ENCODE measurements around the gene MAP1A. TPM values are rescaled to one million over a fixed set of nuclear protein-coding genes. Genes with fewer than 3 reads are reported as not detected.

Gene MAP1A
- 1 to 10 TPM; 1.9 to 7.4 TPM for total RNA-seq
- long read RNA-seq, partial matches to known transcripts, result 1 of 1 reads
- long read RNA-seq, other reads (novel, unspliced or antisense), result 0 of 1 reads

DNA sequence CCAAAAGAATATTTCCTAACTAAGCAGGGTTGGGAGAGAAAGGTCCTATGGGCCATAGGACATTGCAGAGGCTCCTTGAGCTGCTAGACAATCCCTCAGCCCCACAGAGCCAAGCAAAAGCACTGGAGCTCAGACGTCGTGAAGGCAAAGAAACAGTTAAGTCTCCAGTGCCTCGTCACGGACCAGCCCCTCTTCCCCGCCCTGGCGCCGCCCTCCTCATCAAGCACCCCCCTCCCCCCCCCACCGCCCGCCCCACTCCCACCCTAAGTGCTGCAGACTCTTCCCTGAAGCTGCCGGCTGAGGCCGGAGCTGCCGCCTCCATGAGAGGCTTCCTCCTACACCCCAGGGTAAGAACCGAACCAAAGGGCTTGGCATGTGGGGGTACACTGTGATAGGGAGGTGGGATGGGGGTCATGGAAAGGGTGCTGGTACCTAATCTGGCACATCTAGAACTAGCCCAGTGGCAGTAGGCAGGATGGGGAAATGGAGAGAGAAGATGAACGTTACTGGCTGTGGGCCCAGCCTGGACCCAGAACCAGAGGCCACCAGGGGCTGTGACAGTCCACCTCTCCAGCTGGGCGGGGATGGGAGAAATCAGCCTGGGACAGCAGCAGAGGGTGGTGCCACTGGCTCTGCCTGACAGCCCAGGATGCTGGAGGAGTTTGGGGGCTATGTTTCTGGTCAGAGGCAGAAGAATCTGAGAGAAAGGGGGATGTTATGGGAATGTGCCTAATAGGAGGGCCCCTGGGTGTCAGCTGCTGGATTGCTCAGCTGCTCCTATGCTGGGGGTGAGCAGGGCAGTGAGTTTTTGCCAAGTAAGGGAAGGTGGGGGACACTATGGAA, at the start of gene MAP1A:
MAP1A (plus strand) TSS at position 255 of the 843 bp plus-strand sequence. CDS start 3,866 bp downstream, outside the sequence.
- intact Hi-C loops (cut with DNase I, micrococcal nuclease), result no loop called here
- DNase-seq (peak; percentile 41 to 47), ATAC-seq (peak; percentile 49)

DNA sequence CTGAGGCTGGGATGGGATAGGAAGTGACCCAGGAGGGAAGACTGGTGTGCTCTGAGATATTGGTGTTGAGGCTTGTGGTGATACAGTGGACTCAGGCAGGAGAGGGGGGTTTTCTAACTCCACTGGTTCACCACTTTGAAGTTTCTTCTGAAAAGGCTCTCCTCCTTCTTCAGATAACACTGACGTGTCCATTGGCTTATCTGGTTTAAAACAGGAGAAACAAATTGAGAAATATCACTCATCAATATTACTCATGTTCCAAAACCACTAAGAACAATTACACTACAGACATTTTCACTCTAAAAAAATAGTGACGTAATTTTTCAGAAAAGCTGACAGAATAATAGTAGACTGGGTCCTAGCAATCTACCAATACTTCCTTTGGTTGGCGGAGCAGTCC, 47.5 kb upstream of the MAP1A start:
- no peak for DNase-seq
- no peak for ATAC-seq
- intact Hi-C loops (cut with DNase I, micrococcal nuclease), result no loop called here

DNA sequence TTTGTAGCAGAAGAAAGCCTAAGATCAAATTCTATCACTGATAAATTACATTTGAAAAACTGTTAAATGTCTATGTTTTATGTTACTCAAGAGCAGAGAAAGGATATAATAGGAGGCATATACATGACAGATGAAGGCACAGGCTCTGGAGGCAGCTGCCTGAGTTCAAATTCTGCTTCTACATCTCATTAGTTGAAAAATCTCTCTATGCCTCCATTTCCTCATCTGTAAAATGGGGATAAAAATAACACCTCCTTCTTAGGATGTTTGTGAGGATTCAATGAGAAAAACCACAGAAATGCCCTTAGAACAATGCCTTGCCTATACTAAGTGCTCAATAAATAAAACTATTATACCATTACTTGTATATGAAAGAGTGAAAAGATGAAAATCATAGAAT, 45.4 kb upstream of the MAP1A start:
- intact Hi-C loops (cut with DNase I, micrococcal nuclease), result no loop called here
- ATAC-seq, result no peak
- DNase-seq, result no peak

DNA sequence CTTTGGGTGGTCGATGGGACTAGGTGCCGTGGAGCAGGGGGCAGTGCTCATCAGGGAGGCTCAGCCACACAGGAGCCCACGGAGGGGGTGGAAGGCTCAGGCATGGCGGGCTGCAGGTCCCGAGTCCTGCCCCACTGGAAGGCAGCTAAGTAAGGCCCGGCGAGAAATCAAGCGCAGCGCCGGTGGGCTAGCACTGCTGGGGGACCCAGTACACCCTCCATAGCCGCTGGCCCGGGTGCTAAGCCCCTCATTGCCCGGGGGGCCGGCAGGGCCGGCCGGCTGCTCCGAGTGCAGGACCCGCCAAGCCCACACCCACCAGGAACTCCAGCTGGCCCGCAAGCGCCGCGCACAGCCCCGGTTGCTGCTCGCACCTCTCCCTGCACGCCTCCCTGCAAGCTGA, 43.5 kb upstream of the MAP1A start:
- ATAC-seq, result no peak
- intact Hi-C loops (cut with DNase I, micrococcal nuclease), result no loop called here

DNA sequence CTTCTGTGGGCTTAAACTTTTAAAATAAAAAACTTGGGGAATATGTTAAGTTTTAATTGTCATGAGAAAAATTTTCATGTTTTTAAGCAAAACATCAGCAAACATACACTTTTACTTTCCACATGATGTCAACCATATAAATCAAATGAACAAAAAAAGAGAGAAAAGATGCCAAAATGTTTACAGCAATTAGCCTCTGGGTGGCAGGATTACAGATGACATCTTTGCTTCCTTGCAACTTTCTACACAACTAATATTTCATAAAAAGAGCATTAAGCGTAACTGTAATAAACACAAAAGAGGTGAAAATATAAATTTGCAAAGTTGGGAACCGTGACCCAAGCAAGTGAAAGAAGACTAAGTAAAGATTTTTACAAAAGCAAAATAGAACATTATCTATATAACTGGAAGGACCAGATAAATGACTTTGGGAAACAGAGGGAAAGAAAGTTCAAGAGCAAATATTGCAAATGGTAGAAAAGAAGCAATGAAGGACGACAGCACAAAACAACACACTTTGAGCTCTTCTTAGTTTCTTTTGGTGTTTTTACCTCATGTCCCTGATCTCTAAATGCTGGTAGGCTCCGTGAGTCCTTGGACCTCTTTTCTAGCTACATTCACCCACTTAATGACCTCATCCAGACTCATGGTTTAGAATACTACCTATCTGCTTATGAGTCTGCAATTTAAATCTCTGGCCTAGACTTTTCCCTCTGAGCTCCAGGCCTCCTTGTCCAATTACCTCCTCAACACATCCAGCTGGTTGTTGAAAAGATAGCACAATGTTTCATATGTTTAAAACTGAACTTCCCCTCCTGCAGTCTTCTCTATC, 33.9 kb upstream of the MAP1A start:
- no peak for DNase-seq
- intact Hi-C loops (cut with DNase I, micrococcal nuclease), result no loop called here
- ATAC-seq, result no peak

More for the DNA sequence above, 43.5 kb upstream of the MAP1A start:
- DNase-seq, result no peak

DNA sequence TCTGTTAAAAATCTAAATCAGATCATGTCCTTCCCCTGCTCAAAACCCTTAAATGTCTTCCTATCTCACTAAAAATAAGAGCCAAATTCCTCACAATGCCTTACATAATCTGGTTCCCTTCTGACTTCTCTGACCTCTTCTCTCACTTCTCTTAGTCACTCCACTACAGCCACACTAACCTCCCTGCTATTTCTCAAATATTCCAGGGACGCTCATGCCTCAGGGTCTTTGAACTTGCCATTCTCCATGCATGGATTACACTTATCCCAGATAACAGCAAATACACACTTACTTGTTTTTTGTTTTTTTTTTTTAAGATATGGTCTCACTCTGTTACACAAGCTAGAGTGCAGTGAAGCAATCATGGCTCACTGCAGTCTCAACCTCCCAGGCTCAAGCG, 33.0 kb upstream of the MAP1A start:
- no peak for ATAC-seq
- DNase-seq, result no peak
- intact Hi-C loops (cut with DNase I, micrococcal nuclease), result no loop called here

DNA sequence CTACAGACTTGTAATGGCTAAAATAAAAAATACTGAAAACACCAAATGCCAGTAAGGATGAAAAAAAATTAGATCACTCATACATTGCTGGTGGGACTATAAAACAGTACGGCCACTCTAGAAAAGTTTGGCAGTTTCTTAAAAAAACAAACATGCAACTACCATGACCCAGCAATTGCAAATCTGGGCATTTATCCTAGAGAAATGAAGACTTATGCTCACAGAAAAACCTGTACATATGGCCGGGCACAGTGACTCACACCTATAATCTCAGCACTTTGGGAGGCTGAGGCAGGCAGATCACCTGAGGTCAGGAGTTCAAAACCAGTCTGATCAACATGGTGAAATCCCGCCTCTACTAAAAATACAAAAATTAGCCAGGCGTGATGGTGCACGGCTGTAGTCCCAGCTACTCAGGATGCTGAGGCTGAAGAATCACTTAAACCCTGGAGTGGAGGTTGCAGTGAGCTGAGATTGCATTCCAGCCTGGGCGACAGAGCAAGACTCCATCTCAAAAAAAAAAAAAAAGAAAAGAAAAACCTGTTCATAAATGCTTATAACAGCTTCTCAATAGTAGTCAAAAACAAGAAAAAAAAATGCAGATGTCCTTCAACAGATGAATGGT, 30.0 kb upstream of the MAP1A start:
- intact Hi-C loops (cut with DNase I, micrococcal nuclease), result no loop called here
- DNase-seq (no peak), ATAC-seq (no peak)

DNA sequence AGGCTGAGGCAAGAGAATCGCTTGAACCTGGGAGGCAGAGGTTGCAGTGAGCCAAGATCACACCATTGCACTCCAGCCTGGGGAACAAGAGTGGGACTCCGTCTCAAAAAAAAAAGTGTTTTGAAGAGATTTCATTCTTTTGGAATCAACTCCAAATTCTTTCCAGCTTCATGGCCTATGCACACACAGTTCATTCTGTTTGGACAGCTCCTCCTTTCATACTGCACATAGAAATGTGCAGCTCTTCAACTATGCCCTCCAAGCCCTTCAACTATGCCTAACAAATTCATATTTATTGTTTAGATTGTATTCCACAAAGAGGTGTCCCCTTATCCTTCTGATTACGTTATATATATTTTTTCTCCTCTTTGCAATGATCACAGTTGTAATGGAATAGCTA, 28.6 kb upstream of the MAP1A start:
- DNase-seq, result no peak
- intact Hi-C loops (cut with DNase I, micrococcal nuclease), result no loop called here
- ATAC-seq, result no peak

DNA sequence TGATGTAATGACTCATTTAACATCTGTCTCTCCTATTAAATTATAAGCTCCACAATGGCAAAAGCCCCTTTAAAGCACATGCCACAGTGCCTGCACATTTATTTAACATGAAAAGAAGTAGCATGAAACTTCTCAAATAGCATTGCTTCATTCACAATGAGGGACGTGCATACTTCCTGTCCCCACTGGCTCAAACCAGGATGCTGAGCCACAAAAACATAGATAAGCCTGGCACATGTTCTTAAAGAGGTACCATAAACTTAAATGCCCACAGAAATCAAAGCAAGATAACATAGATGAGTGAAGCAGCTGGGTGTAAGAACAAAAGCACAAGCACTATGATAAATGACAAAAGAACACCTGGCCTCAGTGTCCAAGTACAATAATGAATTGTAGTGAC, 28.2 kb upstream of the MAP1A start:
- intact Hi-C loops (cut with DNase I, micrococcal nuclease), result no loop called here
- no peak for DNase-seq

DNA sequence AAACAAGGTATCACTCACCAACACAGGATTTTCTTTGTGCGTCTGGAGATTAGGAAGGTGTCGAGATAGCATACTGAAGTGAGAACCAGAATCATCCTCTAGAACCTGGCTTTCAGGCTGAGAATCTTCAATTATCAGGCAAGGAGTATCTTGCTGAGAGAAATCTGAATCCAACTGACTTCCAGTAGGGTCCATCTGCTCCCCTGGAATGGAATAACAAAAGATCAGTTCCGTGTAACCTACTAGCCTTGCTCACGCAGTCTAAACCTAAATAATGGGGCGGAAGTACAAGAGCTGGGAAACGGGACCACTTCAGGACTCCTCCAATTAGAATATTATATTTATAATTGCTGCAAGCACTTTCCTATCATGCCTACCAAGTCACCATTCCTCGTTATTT, 25.1 kb upstream of the MAP1A start:
- DNase-seq (no peak), ATAC-seq (no peak)
- intact Hi-C loops (cut with DNase I, micrococcal nuclease), result no loop called here

More for the DNA sequence above, 28.2 kb upstream of the MAP1A start:
- peak; percentile 65 for ATAC-seq

DNA sequence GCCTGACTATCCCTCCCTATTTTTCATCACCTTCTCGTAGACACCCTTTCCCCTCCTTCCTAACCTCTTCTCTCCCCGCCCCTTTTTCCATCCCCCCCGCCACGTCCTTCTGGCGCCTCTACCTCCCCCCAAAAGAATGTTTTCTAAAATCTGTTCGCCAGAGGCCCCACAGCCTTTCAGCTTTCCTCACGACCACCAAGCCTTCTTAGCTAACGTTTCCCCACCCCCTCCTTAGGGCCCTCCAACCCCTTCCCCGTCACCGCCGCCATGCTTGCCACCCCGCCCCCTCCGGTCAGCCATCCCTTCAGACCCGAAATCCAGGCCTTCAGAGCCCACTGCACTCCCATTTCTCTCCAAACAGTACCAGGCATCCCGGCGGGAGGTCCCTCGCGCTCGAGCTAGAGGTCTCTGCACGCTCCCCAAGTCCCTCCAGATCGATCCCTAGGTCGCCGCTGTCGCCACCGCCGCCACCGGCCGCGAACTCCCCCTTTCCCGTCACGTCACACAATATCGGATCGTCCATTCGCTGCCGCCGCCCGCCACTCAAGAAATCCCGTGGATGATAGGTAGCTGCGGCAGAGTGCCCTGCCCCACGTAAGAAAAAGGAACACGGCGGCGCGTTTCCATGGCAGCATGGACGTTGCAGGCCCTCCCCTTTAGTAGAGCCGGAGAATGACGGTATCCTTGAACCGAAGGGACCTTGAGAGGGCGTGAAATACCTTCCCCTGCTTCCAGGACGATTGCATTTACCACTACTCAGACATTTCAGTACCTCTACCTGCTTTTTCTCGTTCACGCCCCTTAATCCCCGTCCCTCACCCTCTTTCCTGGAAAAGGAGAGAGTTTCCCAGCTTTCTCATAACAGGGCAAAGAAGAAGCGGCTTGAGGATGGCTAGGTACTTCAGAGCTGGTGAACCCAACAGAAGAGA, 24.5 kb upstream of the MAP1A start, which contains the start of gene TP53BP1:
TP53BP1 (minus strand) TSS at position 484 of the 929 bp plus-strand sequence; CDS start at position 371, 113 bp downstream.
- intact Hi-C loops (cut with DNase I, micrococcal nuclease), result no loop called here
- DNase-seq (peak; percentile 98 to 99), ATAC-seq (peak; percentile 95)

DNA sequence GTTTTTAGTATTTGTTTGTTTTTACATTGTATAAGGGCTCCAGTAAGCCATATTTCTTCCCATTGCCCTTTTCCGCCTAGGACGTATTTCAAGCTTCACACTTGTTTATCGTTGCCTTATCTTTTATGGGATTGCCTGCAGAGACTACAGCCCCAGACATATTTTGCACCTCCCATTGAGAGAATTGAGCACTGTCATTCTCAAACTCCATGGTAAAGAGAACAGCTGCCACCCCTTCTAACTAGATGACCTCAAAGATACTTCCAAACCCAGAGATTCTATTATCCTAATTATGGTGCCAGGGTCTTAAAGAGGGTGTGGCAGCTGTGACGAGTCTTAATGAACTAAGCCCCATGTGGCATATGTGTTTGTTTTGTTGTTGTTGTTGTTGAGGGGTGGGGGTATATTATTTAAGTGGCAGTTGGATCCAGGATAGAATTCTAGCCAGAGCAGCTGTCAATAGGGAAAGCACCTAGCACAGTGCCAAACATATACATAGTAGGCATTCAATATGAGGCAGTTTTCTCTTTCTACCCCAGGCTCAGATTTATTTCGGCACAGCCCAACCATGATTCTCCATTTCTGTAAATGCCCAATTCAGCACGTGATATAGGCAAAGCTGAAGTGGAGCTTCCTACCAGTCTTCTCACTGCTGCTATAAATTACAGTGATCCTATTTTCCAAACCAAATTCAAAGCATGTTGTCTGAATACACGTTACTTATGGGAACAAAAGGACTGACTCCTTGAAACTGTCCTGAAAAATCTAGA, 23.5 kb upstream of the MAP1A start:
- ATAC-seq (peak; percentile 52), DNase-seq (no peak)
- intact Hi-C loops (cut with DNase I, micrococcal nuclease), result no loop called here

DNA sequence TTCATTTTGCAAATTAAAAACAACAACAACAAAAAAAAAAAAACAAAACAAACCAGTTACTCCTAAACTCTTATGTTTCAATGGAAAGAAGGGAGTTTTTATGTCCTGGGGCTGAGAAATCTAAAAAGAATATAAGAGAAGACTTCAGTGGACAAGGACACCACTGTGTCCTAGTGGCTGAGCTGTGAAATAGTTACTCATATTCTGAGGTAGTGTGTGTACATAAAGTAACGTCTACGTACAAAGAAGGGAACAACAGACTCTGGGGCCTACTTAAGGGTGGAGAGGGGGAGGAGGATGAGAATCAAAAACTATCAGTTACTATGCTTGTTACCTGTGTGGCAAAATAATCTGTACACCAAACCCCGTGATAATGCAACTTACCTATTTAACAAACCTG, 18.4 kb upstream of the MAP1A start:
- intact Hi-C loops (cut with DNase I, micrococcal nuclease), result no loop called here
- no peak for ATAC-seq
- no peak for DNase-seq

DNA sequence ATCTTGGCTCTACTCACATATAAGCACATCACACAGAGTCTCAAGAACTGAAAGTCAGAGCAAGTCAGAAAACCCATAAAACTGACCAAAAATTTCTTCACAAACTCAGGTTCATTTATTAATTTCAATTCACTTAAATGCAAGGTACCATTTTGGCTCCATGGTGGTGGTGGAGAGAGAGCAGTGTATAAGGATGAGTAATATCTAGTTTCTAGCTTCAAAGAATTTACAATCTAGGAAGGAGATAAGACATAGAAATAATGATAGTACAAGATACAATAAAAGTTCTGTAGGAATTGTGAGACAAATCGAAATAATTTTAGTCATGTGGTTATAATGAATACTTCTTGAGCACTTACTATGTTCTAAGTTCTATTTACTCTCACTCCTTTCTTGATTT, 17.8 kb upstream of the MAP1A start:
- no peak for DNase-seq
- intact Hi-C loops (cut with DNase I, micrococcal nuclease), result no loop called here
- ATAC-seq, result no peak

DNA sequence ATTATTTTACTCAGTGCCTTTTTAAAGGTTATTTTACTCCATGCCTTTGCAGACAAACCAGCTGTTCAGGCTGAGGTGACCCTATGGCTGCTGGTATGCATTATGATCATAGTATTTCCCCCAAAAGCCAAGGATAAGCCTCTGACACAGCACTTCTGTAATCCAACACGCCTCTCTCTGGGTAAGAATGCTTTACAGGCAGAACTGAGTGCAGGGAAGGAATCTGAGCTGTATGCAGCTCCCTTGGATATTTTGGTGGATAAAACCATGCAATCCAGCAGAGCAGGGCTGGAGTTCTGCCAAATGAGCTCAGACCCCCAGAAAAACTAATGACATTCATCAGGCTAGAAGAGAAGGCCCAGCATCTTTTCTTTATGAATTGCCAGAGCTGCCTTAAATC, 11.7 kb upstream of the MAP1A start:
- intact Hi-C loops (cut with DNase I, micrococcal nuclease), result no loop called here
- DNase-seq, result no peak
- ATAC-seq, result no peak

DNA sequence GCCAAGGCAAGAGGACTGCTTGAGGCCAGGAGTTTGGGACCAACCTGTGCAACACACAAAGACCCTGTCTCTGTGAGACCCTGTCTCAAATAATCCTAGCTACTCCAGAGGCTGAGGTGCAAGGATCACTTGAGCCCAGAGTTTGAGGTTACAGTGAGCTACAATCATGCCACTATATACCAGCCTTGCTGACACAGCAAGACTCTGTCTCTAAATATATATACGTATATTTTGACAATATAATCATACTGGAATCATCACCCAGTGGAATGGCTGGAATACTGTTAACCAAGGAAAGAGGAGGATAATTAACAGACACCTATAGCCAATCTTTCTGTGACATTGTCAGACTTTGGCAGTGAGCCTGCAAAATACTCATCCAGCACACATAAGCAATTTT, 9.0 kb upstream of the MAP1A start:
- DNase-seq (no peak), ATAC-seq (no peak)
- intact Hi-C loops (cut with DNase I, micrococcal nuclease), result no loop called here

DNA sequence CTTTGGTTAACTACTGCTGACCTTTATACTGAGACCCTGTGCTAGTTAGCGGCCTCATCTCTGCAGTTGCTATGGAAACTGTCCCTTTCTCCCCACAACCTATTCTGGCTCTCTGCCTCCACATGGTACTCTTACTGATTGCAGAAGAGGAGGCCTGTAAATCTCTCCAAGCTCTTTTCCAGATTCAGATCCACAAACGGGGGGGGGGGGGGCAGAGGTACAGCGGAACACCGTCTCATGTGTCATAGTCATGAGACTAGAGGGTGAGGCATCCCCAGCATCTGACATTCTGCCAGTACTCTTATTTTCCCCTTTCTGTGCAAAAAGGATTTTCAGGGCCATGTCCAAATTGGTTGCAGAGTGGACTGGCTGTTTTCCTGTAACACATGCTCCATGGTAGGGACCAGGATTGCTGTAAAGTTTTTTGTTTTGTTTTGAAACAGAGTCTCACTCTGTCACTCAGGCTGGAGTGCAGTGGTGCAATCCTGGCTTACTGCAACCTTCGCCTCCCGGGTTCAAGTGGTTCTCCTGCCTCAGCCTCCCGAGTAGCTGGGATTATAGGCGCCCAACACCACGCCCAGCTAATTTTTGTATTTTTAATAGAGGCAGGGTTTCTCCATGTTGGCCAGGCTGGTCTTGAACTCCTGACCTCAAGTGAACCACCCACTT, 8.3 kb upstream of the MAP1A start:
- intact Hi-C loops (cut with DNase I, micrococcal nuclease), result no loop called here
- ATAC-seq (no peak), DNase-seq (no peak)

Measured in left colon (tissue), 2 donors.